Brain pericyte (primary cell): ENCODE data around the gene NDST4.

Experiments used
- DNase-seq: peaks from one replicate; pipeline ENCODE4 v3.0.0-alpha.2; 2012; ENCODE audit warnings: low read depth, low spot score

NDST4 gene

GRCh38 chr4:114907568-114907967, 205.9 kb downstream of the NDST4 start:
- DNase-seq: no peak

GRCh38 chr4:114905017-114905416, 208.4 kb downstream of the NDST4 start:
- no peak for DNase-seq

GRCh38 chr4:114900934-114901333, 212.5 kb downstream of the NDST4 start:
- no peak for DNase-seq

- no peak for DNase-seq
These were observed 222.6 kb downstream of the NDST4 start for GRCh38 chr4:114890773-114891172.

- no peak for DNase-seq
These were observed 226.7 kb downstream of the NDST4 start for GRCh38 chr4:114886761-114887160.

GRCh38 chr4:114883641-114884040, 229.8 kb downstream of the NDST4 start:
- DNase-seq: no peak

GRCh38 chr4:114879916-114880669, 233.3 kb downstream of the NDST4 start:
- DNase-seq: no peak

GRCh38 chr4:114875630-114876029, 237.8 kb downstream of the NDST4 start:
- no peak for DNase-seq

GRCh38 chr4:114874321-114874720, 239.1 kb downstream of the NDST4 start:
- DNase-seq: no peak

GRCh38 chr4:114870987-114871386, 242.4 kb downstream of the NDST4 start:
- DNase-seq: no peak

GRCh38 chr4:114866901-114867670, 246.3 kb downstream of the NDST4 start:
- DNase-seq: no peak

- no peak for DNase-seq
These were observed 249.4 kb downstream of the NDST4 start for GRCh38 chr4:114864060-114864459.

- DNase-seq: no peak
These were observed 252.6 kb downstream of the NDST4 start for GRCh38 chr4:114860786-114861185.

- no peak for DNase-seq
These were observed 255.6 kb downstream of the NDST4 start for GRCh38 chr4:114857831-114858230.

- DNase-seq: no peak
These were observed 273.4 kb downstream of the NDST4 start for GRCh38 chr4:114839986-114840385.

GRCh38 chr4:114830628-114831027, 282.8 kb downstream of the NDST4 start:
- DNase-seq: no peak

GRCh38 chr4:114827651-114828050, 285.8 kb downstream of the NDST4 start:
- no peak for DNase-seq

- no peak for DNase-seq
These were observed 297.7 kb downstream of the NDST4 start for GRCh38 chr4:114815760-114816159.

- no peak for DNase-seq
These were observed 299.5 kb downstream of the NDST4 start for GRCh38 chr4:114813961-114814360.

- DNase-seq: no peak
These were observed 301.7 kb downstream of the NDST4 start for GRCh38 chr4:114811564-114812301.

- no peak for DNase-seq
These were observed 305.5 kb downstream of the NDST4 start for GRCh38 chr4:114807759-114808404.

- no peak for DNase-seq
These were observed 306.1 kb downstream of the NDST4 start for GRCh38 chr4:114807357-114807756.
